GM19043 (cell line): Measurements from ENCODE around the gene MAP1LC3A.
A peak's percentile ranks its signal among the peaks of the same experiment; 100 is the strongest.
"Not testable (repeated sequence)": the region's sequence is repeated elsewhere in the genome, so short reads cannot be mapped to it uniquely, and the experiment has no call there.

ENCODE experiments used
- ATAC-seq: cut with Tn5 transposase; IDR thresholded peaks from one replicate; pipeline ENCODE4 v1.9.1; 2021; ENCODE audit warnings: low read depth; ENCODE audit not compliant: unreplicated experiment

The MAP1LC3A gene

DNA sequence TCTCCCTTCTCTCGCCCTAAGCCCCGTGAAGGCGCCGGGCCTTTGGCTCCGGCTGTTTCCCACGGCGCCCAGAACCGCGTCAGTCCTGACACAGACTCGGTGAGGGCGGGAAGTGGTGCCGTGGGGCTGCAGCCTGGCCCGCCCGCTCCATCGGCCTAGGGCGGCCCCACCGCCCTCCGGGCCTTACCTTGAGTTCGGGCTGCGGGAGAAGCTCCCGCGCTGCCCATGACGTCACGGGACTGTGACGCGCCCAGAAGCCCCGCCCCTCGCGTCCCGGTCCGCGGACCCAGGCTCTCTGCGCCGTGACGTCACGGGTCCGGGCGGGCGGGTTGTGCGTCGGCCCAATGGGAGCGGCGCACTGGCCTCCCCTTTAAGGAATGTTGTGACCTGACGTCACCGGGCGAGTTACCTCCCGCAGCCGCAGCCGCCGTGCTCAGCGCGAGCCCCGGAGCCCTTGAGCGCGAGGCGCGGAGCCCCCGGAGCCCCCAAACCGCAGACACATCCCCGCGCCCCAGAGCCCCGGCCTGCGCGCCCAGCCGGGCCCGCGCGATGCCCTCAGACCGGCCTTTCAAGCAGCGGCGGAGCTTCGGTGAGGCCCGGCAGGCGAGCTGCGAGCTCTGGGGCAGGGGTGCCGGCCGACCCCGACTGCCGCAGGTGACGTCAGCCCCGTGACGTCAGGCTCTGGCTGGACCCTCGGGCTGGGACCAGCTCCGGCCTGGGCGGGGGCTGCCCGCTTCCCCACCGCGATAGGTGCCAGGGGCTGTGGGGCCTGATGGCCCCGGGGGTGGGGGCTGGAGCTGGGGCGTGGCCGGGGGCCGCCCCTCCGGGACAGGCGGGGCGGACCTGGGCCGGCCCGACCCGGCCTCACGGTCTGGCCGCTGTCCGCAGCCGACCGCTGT lies at the start of gene MAP1LC3A:
Gene MAP1LC3A, plus strand, starts transcription at position 399 of the 899 bp plus-strand sequence. Its CDS starts 151 bp downstream, at position 550.
- ATAC-seq, result no peak

DNA sequence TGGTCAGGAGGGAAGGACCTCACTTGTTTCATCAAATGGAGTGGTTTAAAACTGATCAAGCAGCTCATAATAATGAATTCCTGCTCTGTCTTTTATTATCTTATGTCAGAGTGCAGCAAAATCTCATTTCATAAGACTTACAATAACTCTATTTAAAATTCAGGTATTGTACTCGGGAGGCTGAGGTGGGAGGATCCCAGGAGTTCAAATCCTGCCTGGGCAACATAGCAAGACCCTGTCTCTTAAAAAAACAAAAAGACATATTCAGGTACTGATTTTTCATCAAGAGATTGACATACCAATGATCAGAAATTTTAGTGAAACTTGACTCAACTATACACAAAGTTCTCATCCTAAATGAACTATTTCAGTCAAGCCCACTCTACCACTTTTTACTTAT lies 47.9 kb upstream of the MAP1LC3A start:
- ATAC-seq, result no peak

DNA sequence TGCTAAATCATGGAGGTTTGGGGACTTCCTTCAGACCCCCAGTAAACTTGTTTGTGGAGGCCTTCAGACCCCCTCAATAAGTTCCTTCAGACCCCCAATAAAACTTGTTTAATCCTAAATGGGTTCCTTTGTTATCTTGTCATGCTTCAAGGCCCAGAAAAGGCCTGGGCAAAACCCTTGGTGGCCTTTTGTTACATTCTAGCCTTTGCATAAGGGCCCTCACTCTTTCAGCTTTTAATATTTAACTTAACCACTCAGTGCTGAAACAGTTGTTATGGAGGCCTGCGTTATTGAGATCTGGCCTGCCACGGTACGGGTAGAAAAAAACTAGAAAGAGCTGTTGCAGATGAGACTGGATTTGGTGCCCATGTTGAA lies 46.6 kb upstream of the MAP1LC3A start:
- ATAC-seq, result no peak

DNA sequence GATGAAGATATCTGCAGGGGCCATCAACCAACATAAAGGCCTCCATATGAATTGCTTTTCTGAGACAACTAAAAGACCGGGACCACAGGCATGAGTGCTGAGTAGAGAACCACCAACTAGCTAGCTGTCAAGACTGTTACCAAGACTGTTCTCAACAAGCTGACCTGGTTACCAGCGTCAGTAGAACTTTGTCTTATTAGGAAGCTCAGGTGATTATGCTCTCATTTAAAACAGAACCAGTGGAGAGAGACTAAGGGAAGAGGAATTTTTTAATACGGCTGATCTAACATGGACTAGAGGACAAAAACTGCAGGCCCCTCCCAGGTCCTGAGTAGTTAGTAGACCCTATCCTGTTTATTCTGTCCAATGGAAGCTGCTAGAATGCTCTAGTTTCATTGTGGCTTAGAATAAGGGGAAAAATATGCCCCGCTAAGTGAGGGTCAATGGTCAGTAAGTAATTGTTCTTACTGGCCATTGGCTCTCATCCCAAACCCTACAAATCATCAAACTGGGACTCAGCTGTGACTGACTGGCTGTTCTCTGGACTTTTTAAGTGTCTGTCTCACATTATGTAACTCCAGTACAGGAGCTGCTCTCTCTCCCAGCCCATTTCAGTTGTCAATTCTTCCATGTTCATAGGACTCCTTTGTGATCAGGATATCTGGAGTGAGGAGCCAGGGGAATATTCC lies 46.1 kb upstream of the MAP1LC3A start:
- ATAC-seq, result no peak

DNA sequence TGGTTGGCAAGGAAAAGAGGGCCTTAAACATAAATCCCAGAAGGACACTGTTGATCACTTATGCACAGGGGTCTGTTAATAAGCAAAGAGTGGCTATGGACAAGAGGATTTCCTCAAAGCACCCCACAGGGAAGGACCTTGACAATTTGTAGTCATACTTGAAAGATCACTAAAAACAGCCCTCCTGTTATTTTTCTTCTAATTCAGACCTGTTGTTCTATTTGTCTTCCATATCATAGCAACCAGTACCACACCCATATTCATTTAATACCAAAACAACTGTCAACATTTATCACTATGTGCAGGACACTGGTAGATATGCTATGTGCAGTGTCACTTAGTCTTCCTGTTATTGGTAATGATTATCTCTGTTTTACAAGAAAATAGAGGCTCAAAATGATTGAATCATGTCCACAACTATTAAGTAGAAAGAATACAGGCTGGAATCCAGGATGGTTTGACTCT lies 45.5 kb upstream of the MAP1LC3A start:
- no peak for ATAC-seq

DNA sequence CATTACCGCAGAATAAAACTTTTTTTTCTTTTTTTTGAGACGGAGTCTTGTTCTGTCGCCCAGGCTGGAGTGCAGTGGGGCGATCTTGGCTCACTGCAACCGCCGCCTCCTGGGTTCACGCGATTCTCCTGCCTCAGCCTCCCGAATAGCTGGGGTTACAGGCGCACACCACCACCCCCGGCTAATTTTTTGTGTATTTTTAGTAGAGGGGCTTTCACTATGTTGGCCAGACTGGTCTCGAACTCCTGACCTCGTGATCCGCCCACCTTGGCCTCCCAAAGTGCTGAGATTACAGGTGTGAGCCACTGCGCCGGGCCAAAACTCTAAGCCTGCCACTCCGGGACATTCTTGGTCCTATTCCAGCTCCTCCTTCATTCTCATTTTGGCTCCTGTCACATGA lies 44.5 kb upstream of the MAP1LC3A start:
- not testable (repeated sequence) for ATAC-seq

DNA sequence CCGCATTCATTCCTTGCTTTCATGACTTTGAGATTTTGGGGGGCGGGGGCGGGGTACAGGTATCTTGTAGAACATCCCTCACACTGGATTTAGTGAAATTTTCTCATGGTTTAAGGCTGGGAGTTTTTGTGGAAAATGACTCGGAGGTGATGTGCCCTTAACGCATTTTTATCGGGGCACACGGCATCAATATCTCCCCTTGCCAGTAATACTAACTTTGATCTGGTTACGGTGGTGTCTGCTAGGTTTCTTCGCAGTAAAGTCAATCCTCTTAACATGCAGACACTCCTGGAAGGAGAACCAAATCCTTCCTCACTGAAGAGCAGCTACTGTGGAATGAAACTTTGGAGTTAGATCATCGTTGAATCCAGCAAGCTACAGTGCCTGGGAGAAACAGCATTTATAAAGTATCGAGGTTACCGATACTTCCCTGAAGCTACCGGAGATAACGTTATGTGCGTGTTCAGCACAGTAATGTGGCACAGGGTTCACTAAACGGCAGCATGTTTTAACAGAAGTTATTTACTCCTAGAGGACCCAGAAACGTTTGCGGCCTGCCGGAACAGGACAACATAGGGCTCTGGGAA lies 43.5 kb upstream of the MAP1LC3A start:
- no peak for ATAC-seq

DNA sequence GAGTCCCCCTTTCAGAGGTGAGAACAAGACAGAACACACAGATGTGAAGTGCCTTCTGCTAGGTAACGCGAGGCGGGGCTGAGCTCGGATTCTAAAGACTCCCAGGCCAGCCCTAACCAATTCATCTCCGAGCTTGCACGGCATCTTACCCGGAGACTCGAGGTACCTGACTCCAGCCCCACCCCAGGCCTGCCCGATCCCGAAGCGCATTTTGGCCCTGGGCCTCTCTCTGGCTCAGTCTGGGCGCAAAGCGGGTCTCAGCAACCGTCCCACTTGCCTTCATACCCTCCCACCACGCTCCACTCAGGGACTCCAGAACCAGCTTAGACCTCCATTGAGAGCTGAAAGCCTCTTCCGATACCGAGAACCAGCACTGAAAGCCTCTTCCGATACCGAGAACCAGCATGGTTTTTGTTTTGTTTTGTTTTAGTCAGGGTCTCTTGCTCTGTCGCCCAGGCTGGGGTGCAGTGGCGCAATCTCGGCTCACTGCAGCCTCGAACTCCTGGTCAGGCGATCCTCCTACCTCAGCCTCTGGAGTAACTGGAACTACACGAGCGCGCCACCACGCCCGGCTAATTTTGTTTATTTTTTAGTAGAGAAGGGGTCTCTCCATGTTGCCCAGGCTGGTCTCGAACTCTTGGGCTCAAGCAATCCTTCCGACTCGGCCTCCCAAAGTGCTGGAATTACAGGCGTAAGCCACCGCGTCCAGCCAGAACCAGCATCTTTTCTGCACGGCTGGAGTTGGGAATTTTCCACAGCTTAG lies 42.9 kb upstream of the MAP1LC3A start:
- ATAC-seq, result no peak

DNA sequence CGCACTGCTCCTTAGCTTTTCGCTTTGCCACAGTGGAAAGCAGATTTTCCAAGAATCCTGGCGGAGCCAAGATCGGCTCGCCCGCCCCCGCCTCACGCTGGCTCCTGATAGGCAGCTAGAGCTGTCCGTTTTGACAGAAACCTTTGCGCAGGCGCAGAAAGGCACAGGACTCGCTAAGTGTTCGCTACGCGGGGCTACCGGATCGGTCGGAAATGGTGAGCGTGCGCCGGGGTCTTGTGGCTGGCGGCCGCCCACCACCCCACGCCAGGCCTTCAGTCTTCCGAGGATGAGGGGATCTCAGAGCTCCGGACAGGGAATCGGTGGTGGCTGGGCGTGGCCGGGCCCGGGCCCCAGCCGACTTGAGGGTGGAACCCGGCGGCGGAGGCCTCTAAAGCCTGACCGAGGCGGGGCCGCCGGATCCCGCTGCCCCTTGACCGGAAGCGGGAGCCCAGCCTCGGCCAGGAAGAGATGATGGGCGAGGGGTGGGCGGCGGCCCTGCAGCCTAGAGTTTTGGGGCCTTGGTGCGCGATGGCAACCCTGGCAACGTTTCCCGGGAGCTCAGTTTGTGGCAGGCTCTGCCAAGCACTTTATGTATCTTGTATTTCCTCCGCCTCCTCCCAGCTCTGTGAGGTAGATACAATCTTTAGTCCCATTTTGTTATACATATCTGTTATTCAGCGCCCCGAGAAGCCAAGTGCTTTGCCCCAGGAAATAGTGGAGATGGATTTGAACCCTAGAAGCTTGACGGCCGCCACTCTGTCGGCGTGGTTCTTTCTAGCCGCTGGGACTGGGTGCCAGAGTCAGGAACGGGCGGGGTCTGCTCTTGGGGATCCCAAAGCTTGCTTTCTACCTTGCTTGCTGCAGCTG lies 42.0 kb upstream of the MAP1LC3A start, which contains the start of gene DYNLRB1:
Gene DYNLRB1, plus strand, starts transcription at position 176 of the 867 bp plus-strand sequence. Its CDS starts 37 bp downstream, at position 213.
- peak; percentile 59 for ATAC-seq

DNA sequence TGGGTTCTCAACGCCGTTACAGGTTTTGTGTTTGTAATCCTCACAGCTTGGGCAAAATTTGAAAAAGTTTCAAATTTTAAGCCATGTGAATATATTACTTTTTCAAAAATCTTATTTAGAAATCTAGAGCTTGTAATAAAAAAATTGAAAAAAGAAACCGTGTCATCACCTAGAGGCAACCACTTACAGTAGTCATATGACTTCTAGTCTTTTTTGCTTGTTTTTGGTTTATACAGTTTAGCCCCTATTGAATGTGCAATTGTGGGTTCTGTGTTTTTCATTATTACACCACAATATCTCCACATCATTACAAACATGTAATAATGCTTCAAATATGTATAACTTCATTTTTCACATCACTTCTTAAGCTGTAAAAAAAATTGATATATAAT lies 41.4 kb upstream of the MAP1LC3A start:
- no peak for ATAC-seq

DNA sequence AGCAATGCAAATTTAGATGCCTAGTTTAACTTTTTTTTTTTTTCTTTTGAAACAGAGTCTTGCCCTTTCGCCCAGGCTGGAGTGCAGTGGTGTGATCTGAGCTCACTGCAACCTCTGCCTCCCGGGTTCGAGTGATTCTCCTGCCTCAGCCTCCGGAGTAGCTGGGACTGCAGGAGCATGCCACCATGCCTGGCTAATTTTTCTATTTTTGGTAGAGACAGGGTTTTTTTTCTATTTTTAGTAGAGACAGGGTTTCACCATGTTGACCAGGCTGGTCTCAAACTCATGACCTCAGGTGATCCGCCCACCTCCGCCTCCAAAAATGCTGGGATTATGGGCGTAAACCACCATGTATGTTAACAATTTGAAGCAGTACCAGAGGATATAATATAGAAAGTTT lies 39.7 kb upstream of the MAP1LC3A start:
- not testable (repeated sequence) for ATAC-seq

DNA sequence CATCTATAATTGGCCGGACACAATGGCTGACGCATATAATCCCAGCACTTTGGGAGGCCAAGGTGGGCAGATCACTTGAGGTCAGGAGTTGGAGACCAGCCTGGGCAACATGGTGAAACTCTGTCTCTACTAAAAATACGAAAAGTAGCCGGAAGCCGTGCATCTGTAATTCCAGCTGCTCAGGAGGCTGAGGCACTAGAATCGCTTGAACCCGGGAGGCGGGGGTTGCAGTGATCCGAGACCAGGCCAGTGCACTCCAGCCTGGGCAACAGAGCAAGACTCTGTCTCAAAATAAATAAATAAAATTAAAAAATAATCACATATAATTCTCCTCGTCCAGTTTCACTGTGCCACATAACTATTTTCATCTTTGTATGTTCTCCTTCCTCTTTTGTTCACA lies 38.7 kb upstream of the MAP1LC3A start:
- ATAC-seq, result not testable (repeated sequence)

DNA sequence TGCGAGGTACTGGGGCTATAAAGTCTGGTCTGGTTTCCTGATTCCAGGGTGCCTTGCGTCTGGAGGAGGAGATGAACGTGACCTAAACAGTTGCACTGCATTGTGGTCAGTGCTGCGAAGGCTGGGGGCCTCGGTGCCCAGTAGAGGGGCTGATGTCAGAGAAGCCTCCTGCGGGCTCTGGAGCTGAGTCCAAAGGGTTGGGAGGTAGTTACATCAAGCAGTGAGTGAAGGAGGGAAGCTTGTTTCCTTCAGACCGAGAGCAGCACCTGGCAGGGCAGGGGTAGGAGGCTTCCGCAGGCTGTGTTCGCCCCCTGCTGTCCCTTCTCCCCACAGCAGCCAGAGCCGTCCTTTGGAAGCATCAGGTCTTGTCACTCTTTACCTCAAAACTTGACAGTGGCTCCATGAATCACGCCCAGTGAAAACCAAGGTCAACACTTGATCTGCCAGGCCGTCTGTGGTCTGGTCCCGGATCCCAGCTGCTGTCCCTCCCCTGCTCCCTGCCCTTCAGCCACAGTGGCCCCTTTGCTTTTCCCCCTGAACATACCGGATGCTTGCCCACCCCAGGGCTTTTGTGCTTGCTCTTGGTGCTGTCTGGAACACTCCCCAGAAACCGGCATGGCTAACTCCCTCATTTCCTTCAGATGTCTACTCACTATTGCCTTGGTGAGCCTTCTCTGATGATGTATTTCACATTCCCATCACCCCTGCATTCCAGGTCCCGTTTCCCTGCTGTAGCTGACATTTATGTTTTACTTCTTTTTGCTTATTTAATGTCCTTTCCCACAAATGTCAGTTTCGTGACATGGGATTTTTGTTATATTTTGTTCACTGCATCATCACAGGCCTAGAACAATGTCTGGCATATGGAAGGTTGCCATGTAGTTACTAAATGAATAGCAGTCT lies 35.3 kb upstream of the MAP1LC3A start:
- no peak for ATAC-seq

DNA sequence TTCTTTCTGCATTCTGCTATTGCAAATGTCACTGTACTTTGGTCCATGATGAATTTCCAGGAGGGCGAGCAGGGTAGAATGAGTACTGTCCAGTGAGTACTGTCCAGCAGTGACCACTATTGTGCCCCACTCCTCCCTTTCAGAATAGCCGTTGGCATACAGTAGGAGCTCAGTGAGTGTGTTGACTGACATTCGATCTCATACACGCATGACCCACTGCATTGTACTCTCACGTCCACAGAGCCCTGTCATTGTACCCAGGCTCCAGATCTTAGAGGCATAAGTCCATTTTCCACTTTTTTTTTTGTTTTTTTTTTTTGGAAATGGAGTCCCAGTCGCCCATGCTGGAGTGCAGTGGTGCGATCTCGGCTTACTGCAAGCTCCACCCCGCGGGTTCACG lies 34.1 kb upstream of the MAP1LC3A start:
- no peak for ATAC-seq

DNA sequence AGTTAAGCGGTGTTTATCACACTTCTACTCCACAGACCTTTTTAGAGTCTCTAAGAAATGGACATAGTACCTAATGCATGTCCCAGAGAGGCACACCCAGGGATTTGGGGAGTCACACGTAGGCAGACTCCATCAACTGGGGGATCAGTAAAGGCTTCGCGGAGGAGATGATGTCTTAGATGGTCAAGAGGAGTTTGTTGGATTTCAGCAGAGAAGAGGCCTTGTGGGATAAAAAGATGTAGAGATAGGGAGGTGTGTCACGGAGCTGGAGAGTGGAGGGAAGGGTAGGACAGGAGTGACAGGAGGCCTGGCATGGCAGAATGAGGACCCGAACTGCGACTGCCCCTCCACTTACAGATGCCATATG lies 33.2 kb upstream of the MAP1LC3A start:
- ATAC-seq, result no peak

DNA sequence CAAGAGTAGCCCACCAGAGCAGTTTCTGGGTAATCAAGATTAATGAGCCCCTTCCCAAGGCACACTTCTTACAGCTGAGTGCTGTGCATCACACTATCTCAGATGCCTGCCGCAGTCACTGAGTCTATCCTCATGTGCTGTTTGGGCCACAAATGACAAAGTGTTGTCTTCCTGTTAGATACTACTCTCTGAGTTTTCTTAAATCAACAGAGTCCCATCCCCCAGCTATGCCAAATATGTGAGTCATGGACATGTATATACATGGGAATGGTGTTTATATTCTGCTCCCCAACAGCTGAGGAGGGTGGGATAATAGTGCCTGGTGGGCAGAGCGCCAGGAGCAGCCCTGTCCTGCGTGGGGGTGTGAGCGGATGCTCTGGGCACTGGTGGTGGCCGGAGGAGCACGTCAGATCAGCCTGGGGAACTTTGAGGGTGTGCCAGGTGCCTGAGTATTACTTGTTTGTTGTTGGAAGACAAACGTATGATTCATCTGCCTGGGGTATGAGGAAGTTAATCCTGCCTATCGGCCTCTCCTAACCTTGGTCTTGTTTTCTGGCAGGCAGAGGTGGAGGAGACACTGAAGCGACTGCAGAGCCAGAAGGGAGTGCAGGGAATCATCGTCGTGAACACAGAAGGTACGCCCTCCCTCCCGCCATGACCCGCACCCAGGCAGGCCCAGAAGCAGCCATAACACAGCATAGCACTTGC lies 32.7 kb upstream of the MAP1LC3A start:
- no peak for ATAC-seq

DNA sequence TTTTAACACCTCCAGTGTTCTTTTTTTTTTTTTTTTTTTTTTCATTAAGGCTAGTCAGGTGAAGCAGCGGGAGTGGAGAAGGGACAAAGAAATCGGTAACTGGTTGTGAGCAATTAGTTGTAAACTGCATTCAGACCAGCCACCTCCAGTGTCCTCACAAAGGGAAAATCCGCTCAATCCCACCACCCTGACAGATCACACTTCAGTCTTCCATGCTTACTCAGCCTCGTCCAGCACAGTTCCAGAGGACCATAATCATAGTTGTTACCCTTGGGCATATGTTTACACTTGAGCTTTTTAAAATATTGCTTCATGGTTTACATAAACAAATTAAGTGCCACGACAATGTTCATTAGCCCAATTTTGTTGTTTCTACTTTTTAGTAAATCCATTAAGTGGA lies 32.1 kb upstream of the MAP1LC3A start:
- ATAC-seq, result no peak

DNA sequence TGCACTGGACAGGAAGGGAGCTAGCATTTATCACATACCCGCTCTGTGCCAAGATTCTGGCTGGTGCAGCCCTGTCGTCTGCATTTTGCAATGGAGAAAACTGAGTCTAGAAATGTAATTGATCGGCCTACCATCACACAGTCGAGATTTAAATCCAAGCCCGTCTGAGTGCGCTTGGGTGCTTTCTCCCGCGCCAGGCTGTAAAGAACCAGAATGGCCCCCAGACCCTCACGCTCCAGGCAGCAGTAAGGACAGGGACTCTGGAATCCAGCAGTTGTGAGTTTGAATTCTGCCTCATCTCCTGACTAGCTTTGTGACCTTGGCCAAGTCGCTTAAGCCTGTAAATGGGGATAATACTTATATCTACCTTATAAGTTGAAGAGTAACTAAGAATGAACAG lies 31.5 kb upstream of the MAP1LC3A start:
- ATAC-seq, result no peak
